NCI-H2081 treated with DMSO at 0.1 percent for 48 hours (cell line): ENCODE results near the gene ARPC2.
A peak's percentile ranks its signal among the peaks of the same experiment; 100 is the strongest.
"Not testable (repeated sequence)": the region's sequence is repeated elsewhere in the genome, so short reads cannot be mapped to it uniquely, and the experiment has no call there.

Experiments used
- DNase-seq: peaks from one replicate; lab custom pipeline; 2025; lab: John Stamatoyannopoulos, UW

ARPC2 gene

GRCh38 chr2:218270721-218271486 lies 53.9 kb downstream of the ARPC2 start:
- DNase-seq = no peak

- DNase-seq = no peak
These were observed 54.5 kb downstream of the ARPC2 start for GRCh38 chr2:218271487-218271797.

- no peak for DNase-seq
These were observed 55.0 kb downstream of the ARPC2 start for GRCh38 chr2:218271865-218272530.

DNA sequence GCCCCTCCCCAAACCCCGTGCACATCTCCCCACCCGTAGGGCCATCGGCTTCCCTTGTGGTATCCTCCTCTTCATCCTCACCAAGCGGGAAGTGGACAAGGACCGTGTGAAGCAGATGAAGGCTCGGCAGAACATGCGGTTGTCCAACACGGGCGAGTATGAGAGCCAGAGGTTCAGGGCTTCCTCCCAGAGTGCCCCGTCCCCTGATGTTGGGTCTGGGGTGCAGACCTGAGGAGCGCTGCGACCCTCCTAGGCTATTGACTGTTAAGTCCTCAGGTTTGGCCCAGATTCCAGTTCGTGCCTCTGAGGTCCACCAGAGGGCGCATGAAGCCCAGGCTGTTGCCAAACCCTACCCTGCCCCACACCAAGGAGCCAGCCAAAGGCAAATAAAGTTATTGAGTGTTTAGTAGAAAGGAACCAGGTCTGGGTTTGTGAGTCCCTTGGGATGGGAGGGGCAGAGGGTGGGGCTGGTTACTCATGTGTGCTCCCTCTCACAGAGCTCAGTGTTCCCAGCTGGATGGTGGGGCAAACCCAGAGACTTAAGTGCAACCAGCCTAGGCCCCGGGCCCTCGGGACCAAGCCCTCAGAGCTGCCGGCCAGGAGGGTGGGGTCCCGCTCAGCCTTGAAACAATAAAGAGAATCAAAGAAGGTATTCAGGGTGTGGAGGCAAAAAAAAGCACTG lies 55.7 kb downstream of the ARPC2 start:
- peak; percentile 9 for DNase-seq

GRCh38 chr2:218273214-218273907 lies 56.4 kb downstream of the ARPC2 start:
- DNase-seq = not testable (repeated sequence)

GRCh38 chr2:218273908-218274249 lies 56.9 kb downstream of the ARPC2 start:
- DNase-seq = no peak

GRCh38 chr2:218274586-218274985 lies 57.6 kb downstream of the ARPC2 start:
- no peak for DNase-seq

DNA sequence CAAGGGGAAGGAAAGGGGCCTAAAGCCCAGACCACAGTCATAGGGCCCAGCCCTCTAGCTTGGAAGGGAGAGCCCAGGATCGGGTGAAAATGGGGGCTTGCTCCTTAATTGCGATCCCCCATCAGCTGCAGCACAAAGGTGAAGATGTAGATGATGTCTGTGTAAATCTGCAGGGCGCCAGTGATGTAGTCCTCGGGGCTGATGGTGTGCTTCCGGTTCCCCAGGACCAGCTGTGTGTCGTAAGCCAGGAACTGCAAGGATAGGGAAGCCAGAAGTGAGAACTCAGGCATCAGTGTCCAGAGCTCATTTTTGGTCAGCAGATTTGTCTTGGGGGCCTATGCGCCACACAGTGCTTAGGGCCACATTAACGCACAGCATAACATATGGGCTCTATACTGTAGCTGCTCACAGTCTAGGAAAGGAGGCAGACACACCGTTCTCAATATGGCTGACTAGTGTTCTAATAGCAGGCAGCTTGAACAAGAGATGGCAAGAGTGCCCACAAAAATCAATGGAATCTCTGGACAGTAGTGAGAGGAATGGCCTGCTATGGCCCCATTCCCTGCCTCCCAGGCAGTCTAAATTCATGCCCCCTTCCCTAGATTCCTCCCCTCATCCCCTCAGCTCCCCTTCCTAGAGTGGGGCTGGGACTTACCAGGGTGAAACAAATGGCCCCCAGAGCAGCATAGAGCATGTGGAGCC lies 58.5 kb downstream of the ARPC2 start:
- DNase-seq = no peak

DNA sequence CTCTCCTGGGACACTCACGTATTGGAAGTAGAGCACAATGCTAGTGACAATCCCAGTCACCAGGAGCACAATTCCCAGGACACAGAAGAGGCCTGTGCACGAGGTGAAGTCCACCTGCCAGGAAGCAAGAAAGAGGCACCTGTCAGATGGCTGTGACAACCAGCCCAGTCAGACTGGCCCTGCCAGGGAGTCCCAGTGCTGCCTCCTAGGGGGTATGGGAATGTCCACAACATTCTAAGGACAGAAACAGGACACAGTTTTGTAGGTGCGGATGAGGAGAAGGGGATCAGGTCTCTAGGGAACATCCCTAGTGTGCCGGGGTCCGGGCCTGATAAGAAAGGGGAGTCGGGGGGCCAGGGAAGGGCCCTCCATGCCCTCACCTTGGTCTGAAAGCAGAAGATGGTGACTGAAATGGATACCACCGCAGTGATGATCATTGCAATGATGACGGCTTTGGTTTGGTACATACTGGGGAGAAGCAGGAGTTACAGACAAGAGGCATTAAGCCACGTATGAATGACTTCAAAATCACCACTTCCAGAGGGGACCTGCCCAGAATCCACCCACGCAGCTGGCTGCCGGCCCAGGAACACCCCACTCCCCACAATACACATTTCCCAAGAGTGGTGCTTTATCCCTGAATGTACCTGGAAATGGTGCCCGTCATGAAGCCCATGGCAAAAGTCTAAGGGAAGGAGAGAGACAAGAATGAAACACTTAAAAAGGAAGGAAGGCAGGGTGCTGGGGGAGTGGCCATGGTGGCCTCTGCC lies 60.2 kb downstream of the ARPC2 start:
- no peak for DNase-seq

GRCh38 chr2:218277921-218278320 lies 60.9 kb downstream of the ARPC2 start:
- no peak for DNase-seq

GRCh38 chr2:218278531-218279360 lies 61.8 kb downstream of the ARPC2 start:
- DNase-seq = no peak

DNA sequence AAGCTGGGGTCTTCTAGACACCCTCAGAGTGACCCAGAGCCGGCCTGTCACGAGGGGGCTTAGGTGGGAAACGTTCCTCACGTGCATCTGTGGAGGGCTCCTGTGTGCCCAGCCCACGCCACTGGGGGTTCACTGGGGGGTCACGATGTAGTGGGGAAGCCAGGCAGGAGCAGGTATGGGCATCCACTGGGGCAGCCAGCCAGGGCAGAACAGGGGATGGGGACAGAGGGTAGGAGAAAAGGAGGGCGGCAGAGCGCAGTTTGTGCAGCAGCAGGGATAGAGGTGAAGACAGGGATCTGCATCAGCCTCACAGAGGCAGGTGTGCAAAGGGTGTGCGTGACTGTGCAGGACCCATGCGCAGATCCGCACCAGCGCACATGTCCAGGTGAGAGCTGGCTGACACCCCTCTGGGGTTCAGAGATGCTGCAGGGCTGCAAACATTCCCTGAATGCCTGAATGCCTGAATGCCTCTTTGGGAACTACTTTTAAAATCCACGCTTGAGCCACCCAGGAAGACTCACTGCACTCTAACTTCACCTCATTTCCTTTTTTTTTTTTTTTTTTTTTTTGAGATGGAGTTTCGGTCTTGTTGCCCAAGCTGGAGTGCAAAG lies 63.4 kb downstream of the ARPC2 start:
- DNase-seq = no peak

DNA sequence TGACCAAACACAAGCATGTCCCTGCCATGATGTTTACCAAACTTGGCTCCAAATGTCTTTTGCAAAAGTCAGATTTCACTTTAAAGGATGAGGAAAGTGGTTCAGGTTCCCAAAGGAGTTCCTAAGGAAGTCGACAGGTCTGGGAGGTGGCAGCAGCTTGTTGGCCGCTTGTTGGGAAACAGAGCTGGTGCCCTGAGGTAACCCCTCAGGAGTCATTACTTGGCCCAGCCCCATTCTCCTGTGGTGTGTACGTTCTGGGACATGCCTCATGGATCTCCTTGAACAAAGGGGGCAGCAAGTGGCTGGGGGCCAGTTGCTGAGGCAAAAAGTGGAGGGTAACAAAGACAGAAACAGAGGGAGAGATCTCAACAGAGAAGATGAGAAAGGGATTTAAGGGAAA lies 64.5 kb downstream of the ARPC2 start:
- DNase-seq = no peak

- no peak for DNase-seq
These were observed 65.4 kb downstream of the ARPC2 start for GRCh38 chr2:218282173-218282991.

DNA sequence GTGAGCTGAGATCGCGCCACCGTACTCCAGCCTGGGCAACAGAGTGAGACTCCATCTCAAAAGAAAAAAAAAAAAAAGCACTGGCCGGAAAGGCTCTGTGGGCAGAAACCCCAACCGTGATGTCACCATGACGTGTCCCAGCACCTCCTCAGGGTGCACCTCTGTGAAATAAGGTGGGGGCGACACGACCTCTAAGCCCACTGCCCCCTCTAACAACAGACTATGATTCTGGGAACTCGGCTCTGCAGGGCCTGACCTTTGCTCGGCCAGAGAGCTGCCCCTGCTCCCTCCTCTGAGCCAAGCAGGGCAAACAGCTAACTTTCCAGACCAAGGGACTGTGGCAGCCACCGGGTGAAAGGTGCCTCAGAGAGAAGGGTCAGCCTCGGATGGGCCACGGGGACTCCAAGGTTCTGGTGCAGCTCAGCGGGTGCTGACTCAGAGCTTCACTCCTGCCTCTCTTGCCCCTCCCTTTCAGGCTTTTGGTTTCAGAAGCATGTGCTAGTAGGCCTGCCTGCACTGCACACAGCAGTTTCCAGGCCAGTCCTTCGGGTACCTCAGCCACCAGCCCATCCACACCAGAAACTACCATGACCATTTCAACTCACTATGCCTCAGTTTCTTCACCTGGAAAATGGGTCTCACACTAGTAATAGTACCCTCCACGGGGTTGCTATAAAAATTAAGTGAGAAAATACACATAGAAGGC lies 67.3 kb downstream of the ARPC2 start:
- DNase-seq = no peak

DNA sequence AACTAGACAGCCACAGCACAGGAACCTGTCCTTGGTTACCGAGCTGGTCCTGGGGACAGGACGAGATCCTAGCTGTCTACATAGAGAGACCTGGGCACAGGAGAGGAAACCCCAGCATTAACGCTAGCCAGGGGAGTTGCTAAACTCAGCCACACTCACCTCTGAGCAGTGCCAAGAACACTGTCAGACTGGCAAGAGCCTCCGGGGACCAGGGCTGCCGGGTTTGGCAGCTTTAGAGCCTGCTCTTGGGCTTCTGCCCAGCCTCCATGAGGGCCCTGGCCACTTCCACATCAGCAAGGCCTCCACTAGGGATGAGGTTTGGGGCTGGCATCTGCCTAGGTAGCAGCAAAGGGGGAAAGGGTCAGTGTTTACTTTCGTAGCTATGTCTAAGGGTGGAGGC lies 68.6 kb downstream of the ARPC2 start:
- no peak for DNase-seq

DNA sequence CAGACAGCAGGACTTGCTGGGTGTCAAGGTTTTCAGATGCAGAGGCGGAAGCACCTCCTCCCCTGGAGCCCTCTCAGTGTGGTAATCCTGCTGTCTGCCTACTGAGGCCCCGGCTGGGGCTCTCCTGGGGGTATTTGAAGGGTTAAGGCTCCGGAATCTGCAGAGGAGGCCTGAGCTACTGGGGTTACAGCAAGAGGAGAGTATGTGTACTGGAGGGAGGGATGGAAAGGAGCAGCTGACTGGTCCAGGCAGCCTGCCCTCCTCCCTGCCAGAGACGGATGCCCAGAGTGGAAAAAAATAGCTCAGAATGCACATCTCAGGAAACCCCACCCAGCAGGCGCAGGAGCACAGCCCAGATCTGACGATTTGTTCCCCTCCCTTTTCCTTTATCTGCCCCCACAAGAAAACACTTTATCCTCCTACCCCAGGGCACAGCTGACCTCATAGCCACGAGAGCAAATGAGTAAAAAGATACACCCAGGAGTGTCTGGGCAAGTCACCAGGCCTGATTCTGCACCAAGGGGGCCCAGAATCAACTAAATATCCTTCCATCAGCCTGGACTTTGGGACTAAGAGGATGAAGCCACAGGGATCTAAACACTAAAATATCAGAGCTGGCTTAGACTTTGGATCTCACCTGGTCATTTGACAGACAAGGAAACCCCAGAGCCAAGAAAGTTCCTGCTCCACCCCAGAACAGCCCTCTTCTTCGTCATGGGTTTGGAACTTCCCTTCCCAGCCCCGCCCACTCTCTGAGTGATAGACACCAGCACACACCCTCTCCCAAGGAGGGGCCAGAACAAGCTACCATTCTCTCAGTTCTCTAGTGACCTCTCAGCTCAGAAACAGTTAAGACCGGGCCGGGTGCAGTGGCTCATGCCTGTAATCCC lies 69.8 kb downstream of the ARPC2 start:
- no peak for DNase-seq
